Stimulated activated CD8-positive, alpha-beta memory T cell treated with anti-CD3 and anti-CD28 coated beads, Interleukin-7, amount 100 ng/mL, for 48 hours (primary cell): ENCODE measurements around the gene FECH.
"Not testable (repeated sequence)": the region's sequence is repeated elsewhere in the genome, so short reads cannot be mapped to it uniquely, and the experiment has no call there.

Source experiments
- DNase-seq, 2 donors: peaks; one replicate each; pipeline ENCODE4 v3.0.0-alpha.2; 2020; ENCODE audit warnings: low read depth in 1 of 2; ENCODE audit errors: extremely low read depth in 1 of 2

Gene FECH

DNA sequence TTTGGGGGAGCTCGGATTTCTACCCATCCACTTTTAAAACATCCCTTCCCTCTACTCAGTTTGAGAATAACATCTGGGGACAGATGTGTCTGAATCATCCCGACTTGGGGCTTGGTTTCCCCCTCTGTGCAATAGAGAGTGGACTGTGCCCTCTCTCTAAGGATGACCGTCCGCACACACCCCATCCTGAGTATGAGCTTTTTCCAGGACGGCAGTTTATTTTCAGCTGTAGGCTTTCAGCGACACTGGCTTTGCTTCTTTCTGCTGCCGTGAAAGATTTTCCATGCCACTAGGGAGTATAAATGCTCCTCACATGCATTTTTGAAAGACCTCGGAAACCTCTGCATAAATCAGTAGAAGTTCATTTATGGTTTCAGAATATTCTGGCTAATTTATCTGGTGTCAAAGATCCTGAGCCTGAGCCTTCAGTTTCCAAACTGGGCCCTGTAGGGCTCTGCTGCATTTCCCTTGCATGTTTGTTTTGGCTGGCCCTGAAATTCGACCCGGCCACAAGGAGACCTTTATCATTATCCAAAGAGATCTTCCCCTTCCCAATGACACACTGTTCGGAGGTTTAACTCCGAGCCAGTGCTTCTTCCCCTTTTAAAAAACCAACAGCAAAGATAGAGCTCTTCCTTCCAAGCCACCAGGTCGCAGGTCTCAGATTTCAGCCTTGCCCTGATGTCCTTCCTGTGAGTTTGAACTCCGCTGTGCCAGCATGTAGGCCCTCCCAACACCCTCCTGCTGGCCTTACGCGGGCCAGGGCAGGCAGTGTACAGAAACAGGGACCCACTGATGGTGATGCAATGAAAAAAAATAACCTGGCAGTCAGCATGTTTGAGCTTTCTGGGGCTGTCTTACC is 53.3 kb downstream of the FECH start:
- DNase-seq = no peak

GRCh38 chr18:57529151-57529550 is 57.4 kb downstream of the FECH start:
- DNase-seq = no peak

GRCh38 chr18:57527556-57528229 is 58.8 kb downstream of the FECH start:
- DNase-seq = no peak

- no peak for DNase-seq
Observed at GRCh38 chr18:57523171-57523956, 63.1 kb downstream of the FECH start.

GRCh38 chr18:57522348-57522747 is 64.2 kb downstream of the FECH start:
- not testable (repeated sequence) for DNase-seq

DNA sequence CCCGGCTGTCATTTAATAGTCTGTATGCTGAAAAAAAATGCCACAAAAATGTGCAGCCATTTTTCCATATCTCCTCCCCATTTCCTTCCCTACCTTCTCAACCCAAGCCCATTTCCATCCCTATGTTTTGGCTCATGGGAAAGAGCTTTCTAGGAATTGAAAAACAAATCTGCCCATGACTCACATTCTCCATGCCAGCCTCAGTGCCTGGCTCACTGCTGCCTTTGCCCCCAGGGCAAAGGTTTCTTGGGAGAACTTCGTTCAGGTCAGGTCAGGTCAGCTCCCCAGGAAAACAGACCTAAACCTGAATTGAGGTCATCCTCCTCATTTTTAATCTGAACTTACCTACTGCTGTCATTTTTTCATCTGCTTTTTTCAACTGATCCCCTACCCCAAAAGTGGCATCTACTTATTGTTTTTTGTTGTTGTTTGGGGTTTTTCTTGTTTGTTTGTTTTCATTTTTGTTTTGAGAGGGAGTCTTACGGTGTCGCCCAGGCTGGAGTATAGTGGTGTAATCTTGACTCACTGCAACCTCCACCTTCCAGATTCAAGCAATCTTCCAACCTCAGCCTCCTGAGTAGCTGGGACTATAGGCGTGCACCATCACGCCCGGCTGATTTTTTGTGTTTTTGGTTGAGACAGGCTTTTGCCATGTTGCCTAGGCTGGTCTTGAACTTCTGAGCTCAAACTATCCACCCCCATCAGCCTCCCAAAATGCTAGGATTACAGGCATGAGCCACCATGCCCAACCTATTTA is 66.7 kb downstream of the FECH start:
- DNase-seq = no peak

GRCh38 chr18:57518533-57518932 is 68.0 kb downstream of the FECH start:
- no peak for DNase-seq

DNA sequence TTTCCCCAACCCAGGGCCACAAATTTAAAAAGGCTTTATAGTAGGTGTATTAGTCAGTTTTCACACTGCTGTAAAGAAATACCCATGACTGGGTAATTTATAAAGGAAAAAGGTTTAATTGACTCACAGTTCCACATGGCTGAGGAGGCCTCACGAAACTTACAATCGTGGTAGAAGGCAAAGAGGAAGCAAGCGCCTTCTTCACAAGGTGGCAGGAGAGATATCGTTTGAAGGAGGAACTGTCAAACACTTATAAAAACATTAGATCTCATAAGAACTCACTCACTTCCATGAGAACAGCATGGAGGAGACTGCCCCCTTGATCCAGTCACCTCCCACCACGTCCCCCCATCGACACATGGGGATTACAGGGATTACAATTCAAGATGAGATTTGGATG is 70.4 kb downstream of the FECH start:
- DNase-seq = no peak

DNA sequence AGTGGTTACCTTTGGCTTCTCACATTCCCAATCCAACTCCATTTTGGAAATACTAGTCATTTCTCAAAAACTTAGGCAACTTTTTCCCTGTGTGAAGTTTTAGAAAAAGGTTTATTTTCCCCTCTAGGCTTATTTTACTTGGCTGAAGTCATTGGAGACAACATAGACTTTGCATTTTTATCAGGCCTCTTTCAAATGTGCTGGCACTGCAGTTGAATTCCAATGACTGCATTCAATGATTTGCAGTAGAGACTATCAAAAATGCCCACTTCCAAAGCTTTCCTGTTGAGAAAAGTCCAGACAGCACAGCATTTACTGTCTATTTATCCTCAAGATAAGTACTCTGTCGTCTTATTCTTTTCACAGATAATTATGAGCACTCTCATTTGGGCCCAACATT is 81.3 kb downstream of the FECH start:
- DNase-seq = no peak

DNA sequence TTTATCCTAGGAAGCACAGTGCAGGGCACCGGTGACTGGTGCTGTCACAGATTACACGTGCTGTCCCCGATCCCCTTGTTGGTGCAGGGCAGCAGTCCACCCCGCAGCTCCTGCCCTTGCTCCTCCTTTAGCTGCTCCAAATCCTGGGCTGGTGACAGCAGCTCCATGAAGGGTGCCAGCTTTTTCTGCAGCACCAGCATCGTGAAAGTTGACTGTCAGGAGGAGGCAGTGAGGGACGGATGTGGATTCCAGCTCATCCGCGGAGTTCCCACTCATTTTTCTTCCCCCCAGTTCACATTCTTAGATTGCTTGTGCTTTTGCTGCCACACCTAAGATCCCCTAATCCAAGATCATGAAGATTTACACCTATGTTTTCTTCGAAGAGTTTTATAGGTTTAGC is 83.9 kb downstream of the FECH start:
- DNase-seq = no peak

GRCh38 chr18:57498682-57499256 is 87.7 kb downstream of the FECH start:
- no peak for DNase-seq
